HepG2 (cell line): ENCODE measurements around the gene PXK. TPM values are rescaled to one million over a fixed set of nuclear protein-coding genes. Genes with fewer than 3 reads are reported as not detected.
A peak's percentile ranks its signal among the peaks of the same experiment; 100 is the strongest.

Experiments
- DPF2 ChIP-seq: sonication (generic); formaldehyde crosslinking; IDR thresholded peaks from 2 replicates; pipeline ENCODE4 v1.4.0; 2020; ENCODE audit warnings: mild to moderate bottlenecking, low read depth, missing genetic modification reagents, borderline replicate concordance
- ESRRA ChIP-seq: sonication (generic); formaldehyde crosslinking; IDR thresholded peaks from 2 replicates; pipeline ENCODE4 v1.5.1; 2020; ENCODE audit warnings: mild to moderate bottlenecking, low read depth, missing genetic modification reagents
- JUND ChIP-seq: sonication (generic); formaldehyde crosslinking; IDR thresholded peaks from 2 replicates; pipeline ENCODE4 v1.8.0; 2022; ENCODE audit warnings: mild to moderate bottlenecking, missing genetic modification reagents
- MEF2D ChIP-seq: sonication (generic); formaldehyde crosslinking; IDR thresholded peaks from 2 replicates; pipeline ENCODE4 v1.5.1; 2020; ENCODE audit warnings: mild to moderate bottlenecking, missing genetic modification reagents
- NCOR1 ChIP-seq: fragments of 200-600 bp; sonication (generic); IDR thresholded peaks from 2 replicates; pipeline ENCODE4 v1.7.0; 2017; ENCODE audit warnings: antibody characterized with exemption, low read length, borderline replicate concordance
- NR1H2 ChIP-seq: sonication (generic); formaldehyde crosslinking; IDR thresholded peaks from 2 replicates; pipeline ENCODE4 v1.8.1; 2022; ENCODE audit warnings: low read depth, missing genetic modification reagents, borderline replicate concordance
- PTBP1 ChIP-seq: fragments of 200-400 bp; formaldehyde crosslinking; IDR thresholded peaks from 2 replicates; pipeline ENCODE4 v1.6.1; 2018; ENCODE audit warnings: low read length, low read depth; ENCODE audit not compliant: poor library complexity, severe bottlenecking
- RARA ChIP-seq: IDR thresholded peaks from 2 replicates; pipeline ENCODE4 v1.6.1; 2016; ENCODE audit warnings: missing genetic modification reagents, missing compliant biosample characterization
- SOX5 ChIP-seq: IDR thresholded peaks from 2 replicates; pipeline ENCODE4 v1.6.1; 2016; ENCODE audit warnings: borderline replicate concordance
- TBX2 ChIP-seq: sonication (generic); formaldehyde crosslinking; IDR thresholded peaks from 2 replicates; pipeline ENCODE4 v1.5.0; 2020; ENCODE audit warnings: missing genetic modification reagents, mild to moderate bottlenecking, borderline replicate concordance
- UBTF ChIP-seq: sonication (generic); formaldehyde crosslinking; IDR thresholded peaks from 2 replicates; pipeline ENCODE4 v1.4.0; 2020; ENCODE audit warnings: mild to moderate bottlenecking, missing genetic modification reagents
- ZNF296 ChIP-seq: sonication (generic); formaldehyde crosslinking; conservative IDR thresholded peaks from 2 replicates; pipeline ENCODE4 v1.5.0; 2020; ENCODE audit warnings: mild to moderate bottlenecking, missing genetic modification reagents
- ZNF34 ChIP-seq: sonication (generic); formaldehyde crosslinking; IDR thresholded peaks from 2 replicates; pipeline ENCODE4 v1.4.0; 2020; ENCODE audit warnings: mild to moderate bottlenecking, missing genetic modification reagents, borderline replicate concordance
- ZNF691 ChIP-seq: sonication (generic); formaldehyde crosslinking; IDR thresholded peaks from 2 replicates; pipeline ENCODE4 v1.4.0; 2020; ENCODE audit warnings: missing genetic modification reagents, low read depth, mild to moderate bottlenecking, borderline replicate concordance
- ZNF790 ChIP-seq: sonication (generic); formaldehyde crosslinking; IDR thresholded peaks from 2 replicates; pipeline ENCODE4 v1.8.0; 2022; ENCODE audit warnings: missing genetic modification reagents, mild to moderate bottlenecking, borderline replicate concordance
- polyA plus RNA-seq, 8 experiments: library from polyadenylated mRNA; depleted of rRNA in 3 of 8; stranded (reverse) in 7 of 8; unstranded in 1 of 8; fragments of >200 nt; fragmentation: Illumina TruSeq in 4 of 8; extraction: Trizol in 4 of 8; gene quantifications; 2 replicates each; pipeline versions ENCODE4 v1.2.1 to v1.2.3, GENCODE V29; 2011 to 2016; ENCODE audit warnings: low read depth in 4 of 8, missing spikeins in 1 of 8, mixed read lengths in 1 of 8; ENCODE audit not compliant: insufficient read depth in 1 of 8
- total RNA-seq, 5 experiments: library from RNA; depleted of rRNA; stranded (reverse); fragments of >200 nt; fragmentation: Illumina TruSeq; extraction: Trizol; gene quantifications; 2 replicates each; pipeline ENCODE4 v1.2.3, GENCODE V29; 2016; ENCODE audit warnings: low read depth in 1 of 5
- TF ChIP-seq, protein P1 (sequence below): sonication (generic); formaldehyde crosslinking; IDR thresholded peaks from 2 replicates; pipeline ENCODE4 v1.5.0; 2020; ENCODE audit warnings: mild to moderate bottlenecking, missing genetic modification reagents
- TF ChIP-seq, protein P2 (sequence below): sonication (generic); formaldehyde crosslinking; IDR thresholded peaks from 2 replicates; pipeline ENCODE4 v1.4.0; 2020; ENCODE audit warnings: missing genetic modification reagents
- TF ChIP-seq, protein P3 (sequence below): sonication (generic); formaldehyde crosslinking; IDR thresholded peaks from 2 replicates; pipeline ENCODE4 v1.8.0; 2022; ENCODE audit warnings: mild to moderate bottlenecking, missing genetic modification reagents; ENCODE audit not compliant: insufficient replicate concordance
- TF ChIP-seq, protein P4 (sequence below): IDR thresholded peaks from 2 replicates; pipeline ENCODE4 v1.6.1; 2016; ENCODE audit warnings: low read depth

PXK gene
- total and polyA plus RNA-seq, 2 of the 13 experiments (the other 11 are each of a cell fraction or from before 2014, with no cell fraction given), result 6.4 to 18.6 TPM

GRCh38 chr3:58452176-58452575, 119.5 kb downstream of the PXK start (continued):
- TF ChIP-seq, protein P1, sequence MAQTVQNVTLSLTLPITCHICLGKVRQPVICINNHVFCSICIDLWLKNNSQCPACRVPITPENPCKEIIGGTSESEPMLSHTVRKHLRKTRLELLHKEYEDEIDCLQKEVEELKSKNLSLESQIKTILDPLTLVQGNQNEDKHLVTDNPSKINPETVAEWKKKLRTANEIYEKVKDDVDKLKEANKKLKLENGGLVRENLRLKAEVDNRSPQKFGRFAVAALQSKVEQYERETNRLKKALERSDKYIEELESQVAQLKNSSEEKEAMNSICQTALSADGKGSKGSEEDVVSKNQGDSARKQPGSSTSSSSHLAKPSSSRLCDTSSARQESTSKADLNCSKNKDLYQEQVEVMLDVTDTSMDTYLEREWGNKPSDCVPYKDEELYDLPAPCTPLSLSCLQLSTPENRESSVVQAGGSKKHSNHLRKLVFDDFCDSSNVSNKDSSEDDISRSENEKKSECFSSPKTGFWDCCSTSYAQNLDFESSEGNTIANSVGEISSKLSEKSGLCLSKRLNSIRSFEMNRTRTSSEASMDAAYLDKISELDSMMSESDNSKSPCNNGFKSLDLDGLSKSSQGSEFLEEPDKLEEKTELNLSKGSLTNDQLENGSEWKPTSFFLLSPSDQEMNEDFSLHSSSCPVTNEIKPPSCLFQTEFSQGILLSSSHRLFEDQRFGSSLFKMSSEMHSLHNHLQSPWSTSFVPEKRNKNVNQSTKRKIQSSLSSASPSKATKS (CRISPR knock-in tag), result no peak
- peak; percentile 17; the same call in 1 of the 2 replicates for TF ChIP-seq MEF2D (CRISPR knock-in tag)
- no peak for TF ChIP-seq ZNF691 (CRISPR knock-in tag)
- peak; percentile 81; the same call in 1 of the 2 replicates for TF ChIP-seq NCOR1
- no peak for TF ChIP-seq PTBP1
- TF ChIP-seq SOX5 (CRISPR knock-in tag), result peak; percentile 100
- TF ChIP-seq, protein P2, sequence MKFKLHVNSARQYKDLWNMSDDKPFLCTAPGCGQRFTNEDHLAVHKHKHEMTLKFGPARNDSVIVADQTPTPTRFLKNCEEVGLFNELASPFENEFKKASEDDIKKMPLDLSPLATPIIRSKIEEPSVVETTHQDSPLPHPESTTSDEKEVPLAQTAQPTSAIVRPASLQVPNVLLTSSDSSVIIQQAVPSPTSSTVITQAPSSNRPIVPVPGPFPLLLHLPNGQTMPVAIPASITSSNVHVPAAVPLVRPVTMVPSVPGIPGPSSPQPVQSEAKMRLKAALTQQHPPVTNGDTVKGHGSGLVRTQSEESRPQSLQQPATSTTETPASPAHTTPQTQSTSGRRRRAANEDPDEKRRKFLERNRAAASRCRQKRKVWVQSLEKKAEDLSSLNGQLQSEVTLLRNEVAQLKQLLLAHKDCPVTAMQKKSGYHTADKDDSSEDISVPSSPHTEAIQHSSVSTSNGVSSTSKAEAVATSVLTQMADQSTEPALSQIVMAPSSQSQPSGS, result no peak
- TF ChIP-seq, protein P3, sequence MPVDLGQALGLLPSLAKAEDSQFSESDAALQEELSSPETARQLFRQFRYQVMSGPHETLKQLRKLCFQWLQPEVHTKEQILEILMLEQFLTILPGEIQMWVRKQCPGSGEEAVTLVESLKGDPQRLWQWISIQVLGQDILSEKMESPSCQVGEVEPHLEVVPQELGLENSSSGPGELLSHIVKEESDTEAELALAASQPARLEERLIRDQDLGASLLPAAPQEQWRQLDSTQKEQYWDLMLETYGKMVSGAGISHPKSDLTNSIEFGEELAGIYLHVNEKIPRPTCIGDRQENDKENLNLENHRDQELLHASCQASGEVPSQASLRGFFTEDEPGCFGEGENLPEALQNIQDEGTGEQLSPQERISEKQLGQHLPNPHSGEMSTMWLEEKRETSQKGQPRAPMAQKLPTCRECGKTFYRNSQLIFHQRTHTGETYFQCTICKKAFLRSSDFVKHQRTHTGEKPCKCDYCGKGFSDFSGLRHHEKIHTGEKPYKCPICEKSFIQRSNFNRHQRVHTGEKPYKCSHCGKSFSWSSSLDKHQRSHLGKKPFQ (CRISPR knock-in tag), result peak; percentile 42
- TF ChIP-seq ZNF790 (CRISPR knock-in tag), result no peak
- TF ChIP-seq RARA, result peak; percentile 95
- peak; percentile 58; the same call in 1 of the 2 replicates for TF ChIP-seq ESRRA (CRISPR knock-in tag)
- TF ChIP-seq DPF2, result peak; percentile 92
- TF ChIP-seq ZNF34, result no peak
- peak; percentile 83; the same call in 1 of the 2 replicates for TF ChIP-seq TBX2 (CRISPR knock-in tag)
- TF ChIP-seq, protein P4, sequence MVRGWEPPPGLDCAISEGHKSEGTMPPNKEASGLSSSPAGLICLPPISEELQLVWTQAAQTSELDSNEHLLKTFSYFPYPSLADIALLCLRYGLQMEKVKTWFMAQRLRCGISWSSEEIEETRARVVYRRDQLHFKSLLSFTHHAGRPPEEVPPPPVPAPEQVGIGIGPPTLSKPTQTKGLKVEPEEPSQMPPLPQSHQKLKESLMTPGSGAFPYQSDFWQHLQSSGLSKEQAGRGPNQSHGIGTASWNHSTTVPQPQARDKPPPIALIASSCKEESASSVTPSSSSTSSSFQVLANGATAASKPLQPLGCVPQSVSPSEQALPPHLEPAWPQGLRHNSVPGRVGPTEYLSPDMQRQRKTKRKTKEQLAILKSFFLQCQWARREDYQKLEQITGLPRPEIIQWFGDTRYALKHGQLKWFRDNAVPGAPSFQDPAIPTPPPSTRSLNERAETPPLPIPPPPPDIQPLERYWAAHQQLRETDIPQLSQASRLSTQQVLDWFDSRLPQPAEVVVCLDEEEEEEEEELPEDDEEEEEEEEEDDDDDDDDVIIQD (CRISPR knock-in tag), result peak; percentile 67; the same call in 1 of the 2 replicates
- TF ChIP-seq UBTF (CRISPR knock-in tag), result no peak
- TF ChIP-seq NR1H2, result no peak
- no peak for TF ChIP-seq ZNF296 (CRISPR knock-in tag)
- 0 out of 2 replicates have a peak, but pooled peaks have one; percentile 36 for TF ChIP-seq JUND (CRISPR knock-in tag)
